GM18511 (cell line): ENCODE results near the gene SLC20A1.
"Not testable (repeated sequence)": the region's sequence is repeated elsewhere in the genome, so short reads cannot be mapped to it uniquely, and the experiment has no call there.

ENCODE experiments used
- ATAC-seq: cut with Tn5 transposase; IDR thresholded peaks from one replicate; pipeline ENCODE4 v1.9.1; 2021; ENCODE audit warnings: mild to moderate bottlenecking, moderate library complexity; ENCODE audit not compliant: unreplicated experiment

SLC20A1 gene

GRCh38 chr2:112706947-112707346 lies 61.2 kb downstream of the SLC20A1 start:
- ATAC-seq, result not testable (repeated sequence)

- no peak for ATAC-seq
Measured at GRCh38 chr2:112708968-112709367, 63.2 kb downstream of the SLC20A1 start.

GRCh38 chr2:112709703-112710102 lies 64.0 kb downstream of the SLC20A1 start:
- no peak for ATAC-seq

GRCh38 chr2:112710956-112711750 lies 65.4 kb downstream of the SLC20A1 start:
- no peak for ATAC-seq

GRCh38 chr2:112712465-112712864 lies 66.7 kb downstream of the SLC20A1 start:
- ATAC-seq, result no peak

GRCh38 chr2:112712903-112713584 lies 67.3 kb downstream of the SLC20A1 start:
- ATAC-seq, result no peak
